ENCODE measurements around the gene RSPO4. TPM values are rescaled to one million over a fixed set of nuclear protein-coding genes. Genes with fewer than 3 reads are reported as not detected.
A peak's percentile ranks its signal among the peaks of the same experiment; 100 is the strongest.

The RSPO4 gene
- total RNA-seq, 6 experiments from 2014 or later = 0.07 to 0.51 TPM; not detected in 4

GRCh38 chr20:922781-923180 lies 79.3 kb downstream of the RSPO4 start:
- TF ChIP-seq POLR2A (IDR thresholded peaks at IDR 0.05) (no peak), CTCF (IDR thresholded peaks at IDR 0.05) (no peak)

GRCh38 chr20:921068-921467 lies 81.0 kb downstream of the RSPO4 start:
- TF ChIP-seq POLR2A (IDR thresholded peaks at IDR 0.05) (no peak), CTCF (IDR thresholded peaks at IDR 0.05) (no peak)
- Histone ChIP-seq H3K4me1 (no peaks in the 10 kb centered on the region), H3K27me3 (no peaks in the 10 kb centered on the region), H3K36me3 (no peaks in the 10 kb centered on the region), H3K4me3 (no peak overlapping the region), H3K9me3 (no peaks in the 10 kb centered on the region), H3K27ac (no peak overlapping the region)
- intact Hi-C loops (cut with DNase I) = no loop called here
- DNase-seq (peak in 1 of 3 donors; percentile 28), ATAC-seq (no peak)
- no CpG with 5 or more reads among the region's 5 CpGs for WGBS (ENCODE audit: insufficient coverage, low coverage, low lambda C conversion rate, missing lambda C conversion rate)

More at GRCh38 chr20:922781-923180, 79.3 kb downstream of the RSPO4 start:
- no peaks in the 10 kb centered on the region for H3K9me3 ChIP-seq
- no peak overlapping the region for H3K27ac ChIP-seq
- DNase-seq (peak in 1 of 3 donors; percentile 7), ATAC-seq (no peak)
- WGBS (ENCODE audit: insufficient coverage, low coverage, low lambda C conversion rate, missing lambda C conversion rate) = 20% methylated on average over 1 of the region's 4 CpGs
- no peaks in the 10 kb centered on the region for H3K27me3 ChIP-seq
- no peaks in the 10 kb centered on the region for H3K36me3 ChIP-seq
- H3K4me1 ChIP-seq = no peaks in the 10 kb centered on the region
- intact Hi-C loops (cut with DNase I) = no loop called here
- no peak overlapping the region for H3K4me3 ChIP-seq

GRCh38 chr20:920311-920710 lies 81.8 kb downstream of the RSPO4 start:
- peak in 1 of 3 donors; percentile 1 for DNase-seq
- H3K36me3 ChIP-seq = no peaks in the 10 kb centered on the region
- intact Hi-C loops (cut with DNase I) = no loop called here
- no peak overlapping the region for H3K4me3 ChIP-seq
- H3K27ac ChIP-seq = no peak overlapping the region
- 79% methylated on average over 3 of the region's 4 CpGs for WGBS (ENCODE audit: insufficient coverage, low coverage, low lambda C conversion rate, missing lambda C conversion rate)
- H3K27me3 ChIP-seq = no peaks in the 10 kb centered on the region
- TF ChIP-seq POLR2A (IDR thresholded peaks at IDR 0.05) (no peak), CTCF (IDR thresholded peaks at IDR 0.05) (no peak)
- no peaks in the 10 kb centered on the region for H3K9me3 ChIP-seq
- no peak for ATAC-seq
- H3K4me1 ChIP-seq = no peaks in the 10 kb centered on the region

- no peak overlapping the region for H3K4me3 ChIP-seq
- no peaks in the 10 kb centered on the region for H3K4me1 ChIP-seq
- WGBS (ENCODE audit: insufficient coverage, low coverage, low lambda C conversion rate, missing lambda C conversion rate) = 52% methylated on average over 5 of the region's 5 CpGs
- DNase-seq (no peak), ATAC-seq (no peak)
- TF ChIP-seq POLR2A (IDR thresholded peaks at IDR 0.05) (no peak), CTCF (IDR thresholded peaks at IDR 0.05) (no peak)
- intact Hi-C loops (cut with DNase I) = no loop called here
- H3K27ac ChIP-seq = no peak overlapping the region
- H3K27me3 ChIP-seq = no peaks in the 10 kb centered on the region
- H3K36me3 ChIP-seq = no peaks in the 10 kb centered on the region
- no peaks in the 10 kb centered on the region for H3K9me3 ChIP-seq
These were observed 82.6 kb downstream of the RSPO4 start for GRCh38 chr20:919491-919916.

GRCh38 chr20:917416-917815 lies 84.7 kb downstream of the RSPO4 start:
- no peaks in the 10 kb centered on the region for H3K4me1 ChIP-seq
- WGBS (ENCODE audit: insufficient coverage, low coverage, low lambda C conversion rate, missing lambda C conversion rate) = 55% methylated on average over 3 of the region's 4 CpGs
- no peaks in the 10 kb centered on the region for H3K36me3 ChIP-seq
- DNase-seq = peak in 1 of 3 donors; percentile 7
- intact Hi-C loops (cut with DNase I) = no loop called here
- H3K9me3 ChIP-seq = no peaks in the 10 kb centered on the region
- no peak for ATAC-seq
- no peak for TF ChIP-seq POLR2A (IDR thresholded peaks at IDR 0.05)
- H3K27ac ChIP-seq = no peak overlapping the region
- H3K27me3 ChIP-seq = no peaks in the 10 kb centered on the region
- H3K4me3 ChIP-seq = no peak overlapping the region

All from right lobe of liver (tissue), 6 donors.